ENCODE data around the gene IFNL1.
"Not testable (repeated sequence)": the region's sequence is repeated elsewhere in the genome, so short reads cannot be mapped to it uniquely, and the experiment has no call there.

The IFNL1 gene

GRCh38 chr19:39296055-39296645, at the start of gene IFNL1:
IFNL1 (plus strand) TSS chr19:39296407; CDS start chr19:39296422, 15 bp downstream.
- DNase-seq: peak in 2 of 10 donors; percentile 32 to 63

GRCh38 chr19:39246951-39247669, 49.1 kb upstream of the IFNL1 start:
- intact Hi-C loops (cut with DNase I): no loop called here
- DNase-seq: peak in 8 of 10 donors; percentile 20 to 92 (median 38)

More at GRCh38 chr19:39296055-39296645, at the start of gene IFNL1:
- intact Hi-C loops (cut with DNase I): no loop called here

DNA sequence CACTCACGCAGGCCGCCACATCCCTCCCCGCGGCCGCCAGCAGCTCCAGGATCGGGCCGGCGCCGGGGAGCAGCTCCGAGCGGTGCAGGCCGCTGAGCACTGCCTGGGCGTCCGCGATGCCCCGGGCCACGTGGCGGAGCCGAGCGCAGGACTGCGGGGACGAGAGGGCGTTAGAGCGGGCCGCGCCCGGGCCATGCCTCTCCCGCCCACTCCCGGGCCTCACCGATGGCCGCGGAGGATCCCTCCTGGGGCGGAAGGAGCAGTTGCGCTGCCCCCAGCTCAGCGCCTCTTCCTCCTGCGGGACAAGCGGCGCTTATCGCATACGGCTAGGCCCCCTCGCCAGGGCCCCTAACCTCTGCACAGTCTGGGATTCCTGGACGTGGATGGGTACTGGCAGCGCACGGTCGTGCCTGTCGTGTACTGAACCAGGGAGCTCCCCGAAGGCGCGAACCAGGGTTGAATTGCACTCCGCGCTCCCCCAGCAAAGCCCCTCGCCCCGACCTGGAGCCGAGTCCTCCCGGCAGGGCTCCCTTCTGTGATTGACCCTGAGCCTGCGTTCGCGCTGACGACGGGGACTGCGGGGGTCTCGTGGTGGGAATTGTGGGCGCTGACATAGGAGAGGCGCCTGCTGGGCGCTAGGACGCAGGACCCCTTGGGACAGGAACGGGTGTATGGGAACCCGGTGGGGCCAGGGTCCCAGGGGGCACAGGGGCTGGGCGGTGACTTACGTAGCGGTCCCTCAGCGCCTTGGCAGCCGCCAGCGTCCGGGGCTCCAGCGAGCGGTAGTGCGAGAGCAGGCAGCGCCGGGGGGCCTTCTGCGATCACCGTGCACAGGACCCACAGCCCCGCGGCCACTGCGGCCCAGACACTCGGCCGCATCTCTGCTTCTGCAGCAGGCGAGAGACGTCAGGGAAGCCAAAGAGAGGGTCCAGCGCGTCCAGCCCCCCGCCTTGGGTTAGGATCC, 48.2 kb upstream of the IFNL1 start:
- DNase-seq: peak in 2 of 10 donors; percentile 19 to 84
- intact Hi-C loops (cut with DNase I): no loop called here

DNA sequence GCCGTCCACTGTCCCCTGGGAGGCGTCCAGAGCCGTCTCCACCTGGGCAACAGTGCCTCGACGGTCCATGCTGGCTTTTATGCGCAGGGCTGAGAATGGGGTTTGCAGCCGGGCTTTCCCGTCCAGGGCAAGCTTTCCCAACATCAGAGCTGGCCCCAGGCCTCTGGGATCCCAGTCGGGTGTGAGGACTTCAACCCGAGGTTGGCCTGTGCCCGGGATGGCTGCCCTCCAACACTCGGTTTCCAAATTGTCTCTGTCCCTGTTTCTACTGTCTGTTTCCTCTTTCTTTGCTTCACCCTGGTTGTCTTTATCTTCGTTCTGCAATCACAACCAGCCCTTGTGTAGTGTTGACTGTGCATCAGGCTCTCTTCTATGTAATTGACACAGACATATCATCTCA, 47.4 kb upstream of the IFNL1 start, which contains the start of gene IFNL4:
Gene IFNL4 (minus strand): TSS at position 51 of the 400 bp plus-strand sequence.
- peak in 1 of 10 donors; percentile 49 for DNase-seq
- intact Hi-C loops (cut with DNase I): no loop called here

- intact Hi-C loops (cut with DNase I): no loop called here
Observed at GRCh38 chr19:39251081-39251480, 45.1 kb upstream of the IFNL1 start.

GRCh38 chr19:39251846-39252245, 44.4 kb upstream of the IFNL1 start:
- no peak for DNase-seq
- intact Hi-C loops (cut with DNase I): no loop called here

More at GRCh38 chr19:39251081-39251480, 45.1 kb upstream of the IFNL1 start:
- DNase-seq: no peak

- DNase-seq: no peak
Observed at GRCh38 chr19:39252458-39252857, 43.7 kb upstream of the IFNL1 start.

DNA sequence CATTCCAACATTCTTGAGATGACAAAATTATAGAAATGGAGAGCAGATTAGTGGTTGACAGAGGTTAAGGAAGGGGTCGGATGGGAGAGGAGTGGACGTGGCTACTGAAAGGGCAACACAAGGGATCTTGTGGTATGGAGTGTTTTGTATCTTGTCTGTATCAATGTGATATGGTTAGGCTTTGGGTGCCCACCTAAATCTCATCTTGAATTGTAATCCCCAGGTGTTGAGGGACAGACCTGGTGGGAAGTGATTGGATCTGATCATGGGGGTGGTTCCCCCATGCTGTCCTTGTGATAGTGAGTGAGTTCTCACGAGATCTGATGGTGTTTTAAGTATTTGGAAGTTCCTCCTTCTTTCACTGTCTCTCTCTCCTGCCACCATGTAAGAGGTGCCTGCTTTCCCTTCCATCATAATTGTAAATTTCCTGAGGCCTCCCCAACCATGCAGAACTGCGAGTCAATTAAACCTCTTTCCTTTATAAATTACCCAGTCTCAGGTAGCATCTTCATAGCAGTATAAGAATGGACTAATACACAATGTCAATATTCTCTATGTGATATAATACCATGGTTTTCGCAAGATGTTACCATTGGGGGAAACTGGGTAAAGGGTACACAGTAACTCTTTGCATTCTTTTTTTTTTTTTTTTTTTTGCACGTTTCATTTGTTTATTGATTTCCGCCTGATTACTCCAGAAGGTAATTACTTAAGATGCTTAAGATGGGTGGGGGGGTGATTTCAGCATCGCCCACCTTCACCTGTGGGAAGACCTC, 42.6 kb upstream of the IFNL1 start:
- DNase-seq: no peak
- intact Hi-C loops (cut with DNase I): no loop called here

More at GRCh38 chr19:39252458-39252857, 43.7 kb upstream of the IFNL1 start:
- intact Hi-C loops (cut with DNase I): no loop called here

DNA sequence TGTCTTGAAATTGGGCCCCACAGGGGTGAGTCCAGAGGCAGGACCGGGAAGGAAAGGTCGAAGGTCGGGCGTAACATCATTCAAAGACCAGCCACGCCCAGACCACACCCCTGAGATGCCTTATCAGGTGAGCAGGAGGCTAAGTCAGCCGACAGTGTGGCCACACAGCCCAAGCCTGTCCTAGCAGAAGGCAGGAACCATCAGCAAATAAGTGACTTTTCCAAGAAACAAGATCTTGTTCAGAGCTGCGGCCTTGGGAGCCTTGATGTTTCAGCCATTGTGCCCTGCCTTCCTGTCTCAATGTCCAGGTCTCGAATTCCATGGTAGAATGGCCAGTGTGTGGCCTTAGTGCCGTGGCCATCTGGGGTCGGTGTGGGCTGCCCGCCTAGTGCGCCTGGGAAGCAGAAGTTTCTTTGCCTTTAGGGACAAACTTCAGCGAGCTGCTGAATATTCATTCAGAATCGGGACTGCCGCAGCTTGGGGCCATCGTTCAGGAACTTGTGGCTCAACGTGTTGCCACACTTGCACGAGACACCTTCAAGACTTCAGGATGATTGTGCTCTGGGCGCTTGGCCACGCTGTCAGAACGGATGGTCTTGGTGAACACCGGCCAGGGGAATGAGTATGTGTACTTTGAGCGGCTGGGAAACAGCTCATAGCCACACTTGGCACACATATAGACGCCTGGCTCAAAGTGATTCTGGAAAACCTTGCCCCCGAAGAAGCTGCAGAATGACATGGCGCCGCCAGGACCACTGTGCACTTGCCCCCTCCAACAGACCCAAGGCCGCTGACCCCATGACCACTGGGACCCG, 41.5 kb upstream of the IFNL1 start:
- peak in 2 of 10 donors; percentile 53 to 63 for DNase-seq

GRCh38 chr19:39257227-39257626, 39.0 kb upstream of the IFNL1 start:
- intact Hi-C loops (cut with DNase I): no loop called here

More for the DNA sequence above, 41.5 kb upstream of the IFNL1 start:
- intact Hi-C loops (cut with DNase I): no loop called here

DNA sequence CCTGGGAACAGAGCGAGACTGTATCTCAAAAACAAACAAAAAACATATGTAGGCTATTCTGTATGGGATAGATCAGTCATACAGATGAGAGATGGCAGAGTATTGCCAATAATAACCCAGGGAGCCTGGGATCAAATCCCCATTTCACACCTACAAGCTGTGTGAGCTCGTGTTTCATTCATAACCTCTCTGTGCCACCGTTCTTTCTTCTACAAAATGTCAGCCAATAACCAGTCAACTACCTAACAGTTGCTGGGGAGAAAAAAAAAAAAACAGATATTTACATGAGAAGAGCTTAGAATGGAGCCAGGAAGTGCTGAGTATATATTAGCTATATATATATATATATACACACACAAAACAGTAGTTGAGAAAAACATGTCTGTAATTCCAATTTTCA, 34.5 kb upstream of the IFNL1 start:
- DNase-seq: no peak
- intact Hi-C loops (cut with DNase I): no loop called here

More at GRCh38 chr19:39257227-39257626, 39.0 kb upstream of the IFNL1 start:
- peak in 1 of 10 donors; percentile 21 for DNase-seq

DNA sequence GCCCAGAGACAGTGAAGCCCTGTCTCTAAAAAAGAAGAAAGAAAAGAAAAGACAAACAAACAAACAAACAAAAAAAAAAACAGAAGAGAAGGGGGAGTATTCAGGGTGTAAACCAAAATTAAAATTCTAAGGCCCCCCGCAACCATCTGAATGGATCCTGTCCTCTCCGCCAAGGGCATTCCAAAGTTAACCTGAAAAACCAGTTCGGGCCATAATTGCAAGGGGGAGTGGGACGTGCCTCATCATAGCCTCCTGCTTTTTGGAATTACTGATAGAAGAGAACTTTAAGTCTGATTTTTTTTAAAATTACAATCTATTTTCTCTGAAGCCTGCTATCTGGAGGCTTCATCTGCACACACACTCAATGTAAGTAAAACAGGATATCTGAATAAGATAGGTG, 33.7 kb upstream of the IFNL1 start:
- intact Hi-C loops (cut with DNase I): no loop called here
- no peak for DNase-seq

- intact Hi-C loops (cut with DNase I): no loop called here
- DNase-seq: peak in 1 of 10 donors; percentile 55
Observed at GRCh38 chr19:39263912-39264305, 32.3 kb upstream of the IFNL1 start.

DNA sequence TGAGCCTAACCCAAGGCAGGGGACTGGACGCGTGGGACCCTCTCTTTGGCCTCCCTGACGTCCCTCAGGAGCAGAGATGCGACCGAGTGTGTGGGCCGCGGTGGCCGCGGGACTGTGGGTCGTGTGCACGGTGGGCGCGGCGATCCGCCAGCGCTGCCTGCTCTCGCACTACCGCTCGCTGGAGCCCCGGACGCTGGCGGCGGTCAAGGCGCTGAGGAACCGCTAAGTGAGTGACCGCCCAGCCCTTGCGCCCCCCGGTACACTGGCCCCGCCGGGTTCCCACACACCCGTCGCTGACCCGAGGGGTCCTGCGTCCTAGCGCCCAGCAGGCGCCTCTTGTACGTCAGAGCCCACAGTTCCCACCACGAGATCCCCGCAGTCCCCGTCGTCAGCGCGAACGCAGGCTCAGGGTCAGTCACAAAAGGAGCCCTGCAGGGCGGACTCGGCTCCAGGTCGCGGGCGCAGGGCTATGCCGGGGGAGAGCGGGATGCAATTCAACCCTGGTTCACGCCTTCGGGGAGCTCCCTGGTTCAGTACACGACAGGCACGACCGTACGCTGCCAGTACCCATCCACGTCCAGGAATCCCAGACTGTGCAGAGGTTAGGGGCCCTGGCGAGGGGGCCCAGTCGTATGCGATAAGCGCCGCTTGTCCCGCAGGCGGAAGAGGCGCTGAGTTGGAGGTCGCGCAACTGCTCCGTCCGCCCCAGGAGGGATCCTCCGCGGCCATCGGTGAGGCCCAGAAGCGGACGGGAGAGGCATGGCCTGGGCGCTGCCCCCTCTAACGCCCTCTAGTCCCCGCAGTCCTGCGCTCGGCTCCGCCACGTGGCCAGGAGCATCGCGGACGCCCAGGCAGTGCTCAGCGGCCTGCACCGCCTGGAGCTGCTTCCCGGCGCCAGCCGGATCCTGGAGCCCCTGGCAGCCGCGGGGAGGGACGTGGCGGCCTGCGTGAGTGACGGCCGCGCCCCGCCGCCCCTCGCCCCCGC, 31.6 kb upstream of the IFNL1 start:
- DNase-seq: peak in 2 of 10 donors; percentile 77 to 83
- intact Hi-C loops (cut with DNase I): no loop called here

GRCh38 chr19:39265321-39265916, 30.8 kb upstream of the IFNL1 start:
- peak in 2 of 10 donors; percentile 80 to 84 for DNase-seq
- intact Hi-C loops (cut with DNase I): no loop called here

DNA sequence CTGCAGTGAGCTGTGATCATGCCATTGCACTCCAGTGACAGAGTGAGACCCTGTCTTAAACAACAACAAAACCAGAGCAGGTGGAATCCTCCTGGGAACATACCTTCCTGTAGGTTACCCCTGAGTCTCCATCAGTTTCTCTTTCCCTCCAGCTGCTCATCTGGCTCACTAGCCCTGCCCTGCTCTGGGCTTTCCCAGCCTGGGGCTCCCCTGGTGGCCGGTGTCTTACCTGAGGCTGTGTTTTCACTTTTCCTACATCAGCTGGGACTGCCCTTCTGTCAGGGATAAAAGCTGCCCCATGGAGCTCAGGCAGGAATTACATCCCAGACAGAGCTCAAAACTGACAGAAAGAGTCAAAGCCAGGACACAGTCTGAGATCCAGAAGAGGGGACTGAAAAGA, 28.1 kb upstream of the IFNL1 start, which contains the start of gene IFNL2:
Gene IFNL2 (plus strand): TSS at position 312 of the 400 bp plus-strand sequence. CDS start 173 bp downstream, outside the sequence.
- intact Hi-C loops (cut with DNase I); DNase-seq: not testable (repeated sequence)

Data from posterior cingulate gyrus (tissue), 11 donors.